ENCODE results near the gene UNC5C. TPM values are rescaled to one million over a fixed set of nuclear protein-coding genes. Genes with fewer than 3 reads are reported as not detected.

UNC5C gene
- total and polyA plus RNA-seq, 2 of the 4 experiments (the other 2 are of a cell fraction): under 0.01 TPM

GRCh38 chr4:95264843-95265242 is 283.9 kb downstream of the UNC5C start (continued):
- TF ChIP-seq RCOR1 (IDR thresholded peaks at IDR 0.05; ENCODE audit: insufficient replicate concordance, low read length) (no peak), MAZ (IDR thresholded peaks at IDR 0.05; ENCODE audit: borderline replicate concordance, low read depth, low read length) (no peak), NFE2L2 (IDR thresholded peaks at IDR 0.05; ENCODE audit: low read depth, low read length) (no peak), MXI1 (IDR thresholded peaks at IDR 0.05; ENCODE audit: borderline replicate concordance, low read depth, low read length) (no peak)

DNA sequence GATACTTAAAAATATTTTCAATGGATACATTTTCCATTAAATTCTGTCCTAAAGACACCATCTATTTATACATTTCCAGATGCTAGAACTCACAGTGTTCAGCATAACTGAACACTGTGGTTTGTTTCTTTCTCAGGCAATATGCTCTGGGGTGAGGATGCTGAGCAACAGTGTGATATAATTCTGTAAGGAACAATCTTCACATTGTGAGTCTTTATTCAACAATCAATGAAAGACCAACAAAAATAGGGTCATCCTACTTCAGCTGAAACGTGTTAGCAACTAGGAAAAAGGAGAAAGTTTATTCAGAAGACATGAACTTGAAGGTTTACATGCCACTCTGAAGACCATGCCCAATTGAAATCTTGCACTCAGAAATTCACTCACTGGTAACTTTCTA is 284.8 kb downstream of the UNC5C start:
- Histone ChIP-seq H3K4me1 (ENCODE audit: control insufficient read depth, insufficient read depth, low read length) (no peaks in the 10 kb centered on the region), H4K91ac (ENCODE audit: insufficient read depth, low read depth, low read length) (no peak overlapping the region), H3K18ac (ENCODE audit: low read depth, low read length) (no peak overlapping the region), H3K14ac (replicated peaks; ENCODE audit: low read depth, low read length) (no peak overlapping the region), H3K27ac (ENCODE audit: insufficient read depth, low read length) (no peak overlapping the region), H3K4me3 (ENCODE audit: insufficient read depth, low read depth, low read length) (no peak overlapping the region), H3K79me1 (ENCODE audit: low read depth in 1 of 2, low read length in 2 of 2) (no peaks in the 10 kb centered on the region), H3K4ac (ENCODE audit: low read depth, low read length) (no peak overlapping the region), H2BK120ac (ENCODE audit: low read depth, low read length) (no peak overlapping the region), H3K56ac (ENCODE audit: extremely low read depth, insufficient read depth, low read length) (no peak overlapping the region), H3K9me3 (ENCODE audit: control insufficient read depth, insufficient read depth, low read length) (no peaks in the 10 kb centered on the region), H2AK9ac (replicated peaks; ENCODE audit: low read depth, low read length, poor library complexity) (no peak overlapping the region), H3K23ac (ENCODE audit: low read depth, low read length) (no peak overlapping the region), H3K27me3 (ENCODE audit: control insufficient read depth, insufficient read depth, low read length) (no peaks in the 10 kb centered on the region), H2BK5ac (ENCODE audit: low read depth, low read length, poor library complexity, severe bottlenecking) (no peak overlapping the region), H2BK20ac (ENCODE audit: low read depth, low read length) (no peak overlapping the region), H4K20me1 (ENCODE audit: insufficient read depth, low read length) (no peaks in the 10 kb centered on the region), H3K36me3 (ENCODE audit: control insufficient read depth, insufficient read depth, low read length) (no peaks in the 10 kb centered on the region), H3K9me1 (ENCODE audit: insufficient read depth, low read length) (no peaks in the 10 kb centered on the region), H3K9ac (ENCODE audit: low read depth, low read length) (no peak overlapping the region), H3K4me2 (ENCODE audit: low read depth, low read length) (no peak overlapping the region), H2BK15ac (ENCODE audit: low read depth, low read length) (no peak overlapping the region), H2AK5ac (ENCODE audit: low read depth, low read length) (no peak overlapping the region), H4K5ac (ENCODE audit: low read depth, low read length) (no peak overlapping the region), H2AFZ (replicated peaks; ENCODE audit: low read length, poor library complexity) (no peak overlapping the region), H4K8ac (ENCODE audit: low read depth in 2 of 2, low read length in 2 of 2) (no peak overlapping the region)
- TF ChIP-seq MXI1 (IDR thresholded peaks at IDR 0.05; ENCODE audit: borderline replicate concordance, low read depth, low read length): no peak
- no peak for TF ChIP-seq RAD21 (IDR thresholded peaks at IDR 0.05; ENCODE audit: low read length)
- intact Hi-C loops (cut with micrococcal nuclease) (no loop called here), dilution Hi-C loops (cut with HindIII; ENCODE audit: low sequenced_read_pairs, unreplicated experiment) (no loop called here), in situ Hi-C loops (cut with MboI; ENCODE audit: low sequenced_read_pairs) (no loop called here)
- no CpG with 5 or more reads among the region's 1 CpG for WGBS, 2 experiments (ENCODE audit: extremely low coverage in 2 of 2, insufficient read length in 1 of 2)
- BruUV-seq (replicated peaks): no TSS peak
- ATAC-seq (ENCODE audit: low read depth): no peak
- DNase-seq: no peak
- ChIA-PET CTCF (no interaction called here), POLR2A (ENCODE audit: unreplicated experiment) (no interaction called here)
